MCF 10A (cell line): Measurements from ENCODE around the gene ANKH. TPM values are rescaled to one million over a fixed set of nuclear protein-coding genes. Genes with fewer than 3 reads are reported as not detected.

Experiments
- BruUV-seq: library from RNA; stranded (reverse); fragments of 400-500 nt; replicated peaks from 2 replicates; lab custom pipeline; 2021; lab: Mats Ljungman, UMichigan
- CTCF ChIA-PET: fragments of 300-600 bp; sonication (Branson Sonifier 250); formaldehyde crosslinking; extraction: SDS; loops from one replicate; lab custom pipeline; 2021; ENCODE audit warnings: antibody characterized with exemption, inconsistent platforms; lab: Yijun Ruan, JAX
- POLR2A ChIA-PET: fragments of 300-600, 350-650 bp; sonication (Branson Sonifier 250); formaldehyde crosslinking; extraction: SDS; loops from one replicate; lab custom pipeline; 2020; ENCODE audit warnings: antibody characterized with exemption, inconsistent platforms; lab: Yijun Ruan, JAX
- DNase-seq: peaks from one replicate; pipeline ENCODE4 v3.0.0-alpha.2; 2018; ENCODE audit not compliant: unreplicated experiment
- H3K27ac Mint-ChIP-seq: one replicate; pipeline ENCODE4 v1.8.0; 2022; ENCODE audit warnings: mild to moderate bottlenecking, low read depth, mixed read lengths; ENCODE audit not compliant: unreplicated experiment
- H3K27me3 Mint-ChIP-seq: one replicate; pipeline ENCODE4 v1.8.0; 2022; ENCODE audit warnings: mixed read lengths; ENCODE audit not compliant: insufficient read depth, unreplicated experiment
- H3K36me3 Mint-ChIP-seq: one replicate; pipeline ENCODE4 v1.8.0; 2022; ENCODE audit warnings: mild to moderate bottlenecking, moderate library complexity, mixed read lengths; ENCODE audit not compliant: insufficient read depth, unreplicated experiment
- H3K4me1 Mint-ChIP-seq: one replicate; pipeline ENCODE4 v1.8.0; 2022; ENCODE audit warnings: mixed read lengths; ENCODE audit not compliant: insufficient read depth, unreplicated experiment
- H3K4me3 Mint-ChIP-seq: one replicate; pipeline ENCODE4 v1.8.0; 2022; ENCODE audit warnings: mild to moderate bottlenecking, moderate library complexity, mixed read lengths; ENCODE audit not compliant: unreplicated experiment
- H3K9me3 Mint-ChIP-seq: one replicate; pipeline ENCODE4 v1.8.0; 2022; ENCODE audit warnings: mixed read lengths; ENCODE audit not compliant: unreplicated experiment
- intact Hi-C: fragments of 100-400 bp; cut with micrococcal nuclease; formaldehyde crosslinking; loops from 2 replicates; pipeline ENCODE4 v1.14.1; 2022
- total RNA-seq: library from RNA; stranded (reverse); gene quantifications from 2 replicates; pipeline ENCODE4 v1.2.3, GENCODE V29; 2022
- TF ChIP-seq, protein P1 (sequence below): fragments of 200-600 bp; IDR thresholded peaks from one replicate; pipeline ENCODE4 v1.8.0; 2022; ENCODE audit warnings: antibody characterized with exemption, mild to moderate bottlenecking; ENCODE audit not compliant: unreplicated experiment

ANKH gene
- total RNA-seq, 1 experiment from 2014 or later = 65.7 TPM

DNA sequence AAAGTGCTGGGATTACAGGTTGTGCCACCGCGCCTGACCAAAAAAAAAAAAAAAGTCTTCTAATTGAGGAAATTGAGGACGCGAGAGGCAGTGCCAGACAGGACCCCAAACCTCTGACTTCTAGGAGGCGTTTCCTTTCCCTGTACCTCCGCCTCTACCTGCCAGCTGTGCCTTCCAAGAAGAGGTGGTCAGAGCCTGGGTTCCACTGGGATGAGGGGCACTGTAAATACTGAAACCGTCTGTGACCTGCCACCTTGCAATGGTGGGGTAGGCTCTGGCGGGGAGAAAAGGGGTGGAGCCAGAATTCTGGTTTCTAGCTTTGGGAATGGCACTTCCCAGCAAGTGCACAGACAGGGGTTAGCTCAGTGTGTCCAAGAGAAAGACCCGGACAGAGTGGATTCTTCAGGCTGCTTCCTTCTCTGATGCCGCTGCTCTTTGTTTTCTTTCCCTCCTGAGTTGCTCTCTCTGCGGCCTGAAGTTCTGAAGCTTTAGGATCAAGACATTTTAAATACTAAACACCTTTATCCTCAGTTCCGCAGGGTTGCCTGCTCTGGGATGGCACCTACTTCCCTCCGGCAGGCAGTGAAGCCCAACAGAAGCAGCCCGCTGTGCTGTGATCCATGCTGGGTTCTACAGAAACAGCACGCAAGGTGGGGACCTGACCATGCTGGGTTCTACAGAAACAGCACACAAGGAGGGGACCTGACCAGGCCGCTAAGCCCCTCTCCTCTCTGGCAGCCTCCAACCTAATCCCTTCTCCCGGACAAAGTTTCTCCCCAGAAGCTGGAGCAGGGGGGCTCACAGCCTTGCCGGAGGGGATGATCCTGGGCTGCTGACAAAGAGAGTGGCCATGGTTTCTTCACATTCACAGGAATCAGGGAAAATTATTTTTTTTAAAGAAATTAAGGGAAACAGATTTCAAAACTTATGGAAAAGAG lies 141.9 kb downstream of the ANKH start:
- intact Hi-C loops = loop anchor here (5.0 kb wide), 1 partner anchor 218 kb away; no protein-coding TSS in a partner anchor
- TF ChIP-seq, protein P1, sequence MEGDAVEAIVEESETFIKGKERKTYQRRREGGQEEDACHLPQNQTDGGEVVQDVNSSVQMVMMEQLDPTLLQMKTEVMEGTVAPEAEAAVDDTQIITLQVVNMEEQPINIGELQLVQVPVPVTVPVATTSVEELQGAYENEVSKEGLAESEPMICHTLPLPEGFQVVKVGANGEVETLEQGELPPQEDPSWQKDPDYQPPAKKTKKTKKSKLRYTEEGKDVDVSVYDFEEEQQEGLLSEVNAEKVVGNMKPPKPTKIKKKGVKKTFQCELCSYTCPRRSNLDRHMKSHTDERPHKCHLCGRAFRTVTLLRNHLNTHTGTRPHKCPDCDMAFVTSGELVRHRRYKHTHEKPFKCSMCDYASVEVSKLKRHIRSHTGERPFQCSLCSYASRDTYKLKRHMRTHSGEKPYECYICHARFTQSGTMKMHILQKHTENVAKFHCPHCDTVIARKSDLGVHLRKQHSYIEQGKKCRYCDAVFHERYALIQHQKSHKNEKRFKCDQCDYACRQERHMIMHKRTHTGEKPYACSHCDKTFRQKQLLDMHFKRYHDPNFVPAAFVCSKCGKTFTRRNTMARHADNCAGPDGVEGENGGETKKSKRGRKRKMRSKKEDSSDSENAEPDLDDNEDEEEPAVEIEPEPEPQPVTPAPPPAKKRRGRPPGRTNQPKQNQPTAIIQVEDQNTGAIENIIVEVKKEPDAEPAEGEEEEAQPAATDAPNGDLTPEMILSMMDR = no peak
- H3K4me1 Mint-ChIP-seq = peaks cover 10% of the 10 kb centered on the region
- ChIA-PET POLR2A (interaction anchor here (0.7 to 1.2 kb wide), 2 partner anchors 280 to 377 kb away, joined by 3 read pairs; no protein-coding TSS in a partner anchor), CTCF (interaction anchor here (0.6 to 10.6 kb wide), 4 partner anchors 215 to 509 kb away, joined by 3 to 223 read pairs (median 18); no protein-coding TSS in a partner anchor)
- H3K4me3 Mint-ChIP-seq = no peak overlapping the region
- no peaks in the 10 kb centered on the region for H3K9me3 Mint-ChIP-seq
- peaks cover 10% of the 10 kb centered on the region for H3K36me3 Mint-ChIP-seq
- H3K27ac Mint-ChIP-seq = no peak overlapping the region
- DNase-seq = no peak
- H3K27me3 Mint-ChIP-seq = no peaks in the 10 kb centered on the region
- no TSS peak for BruUV-seq

DNA sequence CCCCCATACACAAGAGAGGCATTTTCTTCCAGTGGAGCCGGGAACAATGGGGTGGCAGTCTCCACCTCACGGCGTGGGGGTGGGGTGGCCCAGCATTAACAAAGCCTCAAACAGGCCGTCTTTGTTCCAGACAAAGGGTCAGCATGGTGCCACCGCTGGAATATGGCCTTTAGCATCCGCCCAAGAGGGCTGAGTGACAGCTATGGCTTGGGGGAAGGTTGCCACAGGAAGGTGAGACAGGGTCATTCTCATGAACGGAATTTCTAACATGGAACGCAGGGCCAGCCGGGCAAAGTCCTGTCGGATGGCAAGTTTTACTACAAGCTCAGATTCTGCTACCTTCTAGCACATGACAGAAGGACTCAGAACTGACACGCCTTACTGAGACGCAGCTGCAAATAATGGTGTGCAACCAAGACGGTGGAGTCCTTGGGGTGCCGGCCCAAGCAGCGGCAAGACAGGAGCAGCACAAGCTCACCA lies 143.1 kb downstream of the ANKH start:
- Mint-ChIP-seq H3K9me3 (no peaks in the 10 kb centered on the region), H3K27me3 (no peaks in the 10 kb centered on the region), H3K36me3 (peaks cover 12% of the 10 kb centered on the region), H3K4me1 (peaks cover 10% of the 10 kb centered on the region), H3K4me3 (no peak overlapping the region), H3K27ac (no peak overlapping the region)
- no peak for DNase-seq
- BruUV-seq = no TSS peak
- intact Hi-C loops = loop anchor here (5.0 kb wide), 1 partner anchor 219 kb away; no protein-coding TSS in a partner anchor
- TF ChIP-seq, protein P1 = no peak
- ChIA-PET POLR2A (interaction anchor here (1.2 to 2.1 kb wide), 2 partner anchors 274 to 281 kb away, joined by 3 to 17 read pairs; no protein-coding TSS in a partner anchor), CTCF (interaction anchor here (0.6 to 10.6 kb wide), 16 partner anchors 9 to 1267 kb away, joined by 3 to 223 read pairs (median 8); partner anchors contain the start of gene ANKH)

DNA sequence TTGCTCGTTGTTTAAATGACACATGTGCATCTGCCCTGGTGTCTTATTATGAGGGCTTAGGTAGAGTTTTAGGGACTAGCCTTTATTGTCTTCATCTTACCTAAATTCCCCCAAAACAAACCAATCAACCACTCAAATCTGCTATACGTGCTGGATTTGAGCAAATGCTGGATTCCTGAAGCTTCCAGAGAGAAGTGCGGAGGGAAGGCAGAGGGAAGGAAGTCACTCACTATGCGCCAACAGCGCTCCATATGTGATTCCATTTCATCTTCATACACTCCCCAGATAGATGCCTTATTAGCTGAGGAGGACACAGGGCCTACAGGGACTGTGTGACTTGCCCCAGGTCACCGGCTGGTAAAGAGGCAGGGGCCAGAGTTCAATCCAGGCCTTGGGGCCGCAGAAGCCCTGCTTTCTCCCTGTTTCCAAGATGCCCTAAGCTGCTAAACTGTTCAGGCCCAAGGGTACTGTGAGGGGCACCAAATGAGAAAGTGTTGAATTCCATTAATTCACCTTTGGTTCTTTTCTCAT lies 143.6 kb downstream of the ANKH start:
- no TSS peak for BruUV-seq
- no peak overlapping the region for H3K27ac Mint-ChIP-seq
- POLR2A ChIA-PET = interaction anchor here (0.8 to 2.1 kb wide), 2 partner anchors 275 to 278 kb away, joined by 3 to 17 read pairs; no protein-coding TSS in a partner anchor
- H3K4me3 Mint-ChIP-seq = no peak overlapping the region
- CTCF ChIA-PET = interaction anchor here (0.5 to 10.6 kb wide), 36 partner anchors 9 to 1268 kb away, joined by 3 to 223 read pairs (median 6); partner anchors contain the start of gene ANKH
- DNase-seq = no peak
- TF ChIP-seq, protein P1 = no peak
- intact Hi-C loops = loop anchor here (1.0 to 5.0 kb wide), 5 partner anchors 43 to 286 kb away; no protein-coding TSS in a partner anchor
- H3K27me3 Mint-ChIP-seq = no peaks in the 10 kb centered on the region
- H3K9me3 Mint-ChIP-seq = no peaks in the 10 kb centered on the region
- H3K4me1 Mint-ChIP-seq = peaks cover 10% of the 10 kb centered on the region
- peaks cover 12% of the 10 kb centered on the region for H3K36me3 Mint-ChIP-seq
